ENCODE measurements around the gene PLXNA4. TPM values are rescaled to one million over a fixed set of nuclear protein-coding genes. Genes with fewer than 3 reads are reported as not detected.

PLXNA4 gene
- polyA plus RNA-seq, 2 donors = 0.44 to 0.55 TPM

- Histone ChIP-seq H3K27ac (ENCODE audit: low read depth in 2 of 2, low read length in 1 of 2) (no peak overlapping the region), H3K4me1 (ENCODE audit: control insufficient read depth in 2 of 2, insufficient read depth in 2 of 2, low read length in 1 of 2) (no peaks in the 10 kb centered on the region), H3K9me3 (ENCODE audit: control insufficient read depth in 2 of 2, insufficient read depth in 1 of 2, low read depth in 1 of 2, low read length in 1 of 2) (peaks cover 0 to 2% of the 10 kb centered on the region in 2 donors), H3K36me3 (ENCODE audit: control insufficient read depth in 2 of 2, insufficient read depth in 2 of 2, low read length in 1 of 2) (no peaks in the 10 kb centered on the region), H3K27me3 (ENCODE audit: control insufficient read depth in 1 of 2, insufficient read depth in 2 of 2, low read length in 2 of 2) (no peaks in the 10 kb centered on the region), H3K4me3 (ENCODE audit: low read depth in 1 of 2, low read length in 2 of 2) (no peak overlapping the region)
- WGBS, 2 donors = 81 to 83% methylated on average over 15 of the region's 15 CpGs
Observed at GRCh38 chr7:132073920-132074589, 502.2 kb downstream of the PLXNA4 start.

Data from esophagus (tissue), 2 donors.